GOT3 (cell line): ENCODE measurements around the gene RDH8.
"Not testable (repeated sequence)": the region's sequence is repeated elsewhere in the genome, so short reads cannot be mapped to it uniquely, and the experiment has no call there.

Experiments
- DNase-seq: peaks from one replicate; lab custom pipeline; 2025; ENCODE audit warnings: mixed read lengths; lab: John Stamatoyannopoulos, UW

Gene RDH8

GRCh38 chr19:10005632-10006334 lies 7.5 kb upstream of the RDH8 start:
- DNase-seq = no peak

- DNase-seq = no peak
Measured at GRCh38 chr19:10006335-10006708, 7.0 kb upstream of the RDH8 start.

DNA sequence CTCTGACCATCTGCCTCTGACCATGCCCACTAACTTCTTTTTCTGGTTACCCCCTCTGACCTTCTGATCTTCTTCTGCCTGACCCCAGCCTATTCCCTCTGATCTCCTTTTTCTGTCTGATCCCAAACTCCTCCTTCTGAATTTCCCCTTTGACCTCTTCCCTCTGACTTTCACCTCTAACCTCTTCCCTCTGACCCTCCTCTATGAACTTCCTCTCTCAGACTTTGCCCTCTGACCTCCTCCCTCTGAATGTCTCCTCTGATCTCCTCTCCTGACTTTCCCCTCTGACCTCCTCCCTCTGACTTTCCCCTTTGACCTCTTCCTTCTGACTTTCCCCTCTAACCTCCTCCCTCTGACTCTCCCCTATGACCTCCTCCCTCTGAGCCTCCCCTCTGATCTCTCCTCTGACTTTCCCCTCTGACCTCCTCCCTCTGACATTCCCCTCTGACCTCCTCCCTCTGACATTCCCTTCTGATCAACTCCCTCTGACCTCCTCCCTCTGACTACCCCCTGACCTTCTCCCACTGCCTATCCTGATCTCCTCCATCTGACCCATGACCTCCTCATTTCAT lies 6.4 kb upstream of the RDH8 start:
- DNase-seq = no peak

DNA sequence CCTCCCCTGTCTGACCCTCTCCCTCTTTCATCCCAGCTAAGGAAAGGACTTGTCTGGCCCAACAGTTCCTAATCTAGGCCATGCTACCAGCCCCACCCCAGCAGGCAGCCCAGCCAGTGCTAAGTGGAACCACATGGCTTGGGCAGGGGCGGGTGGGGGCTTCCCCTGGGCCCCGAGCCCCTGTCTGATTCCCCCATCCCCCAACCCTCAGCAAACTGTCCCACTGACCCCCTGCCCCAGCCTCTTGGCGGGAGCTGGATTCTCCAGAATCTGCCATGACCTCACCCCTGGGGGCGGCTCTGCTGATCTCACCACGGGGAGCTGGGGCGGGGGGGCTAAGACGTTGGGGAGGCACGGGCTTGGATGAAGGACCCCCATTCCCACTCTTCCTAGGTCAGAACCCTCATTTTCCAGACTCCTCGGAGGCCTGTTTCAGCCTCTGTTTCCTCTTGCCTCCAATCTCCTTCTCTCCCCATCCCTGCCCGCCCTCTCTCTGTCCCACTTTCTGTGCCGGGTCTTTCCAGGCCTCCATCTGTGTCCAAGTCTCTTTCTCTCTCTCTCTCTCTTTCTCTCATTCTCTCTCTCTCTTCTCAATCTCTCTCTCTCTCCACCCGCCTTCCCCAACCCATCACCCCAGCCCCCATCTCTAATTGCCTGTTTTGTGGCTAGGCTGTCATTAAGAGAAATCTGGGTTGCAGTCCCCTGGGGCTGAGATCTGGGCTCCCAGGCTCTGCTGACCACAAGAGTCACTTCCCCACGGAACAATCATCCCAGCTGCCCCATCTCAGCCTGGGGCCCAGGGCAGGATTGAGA lies 5.7 kb upstream of the RDH8 start:
- DNase-seq = no peak

DNA sequence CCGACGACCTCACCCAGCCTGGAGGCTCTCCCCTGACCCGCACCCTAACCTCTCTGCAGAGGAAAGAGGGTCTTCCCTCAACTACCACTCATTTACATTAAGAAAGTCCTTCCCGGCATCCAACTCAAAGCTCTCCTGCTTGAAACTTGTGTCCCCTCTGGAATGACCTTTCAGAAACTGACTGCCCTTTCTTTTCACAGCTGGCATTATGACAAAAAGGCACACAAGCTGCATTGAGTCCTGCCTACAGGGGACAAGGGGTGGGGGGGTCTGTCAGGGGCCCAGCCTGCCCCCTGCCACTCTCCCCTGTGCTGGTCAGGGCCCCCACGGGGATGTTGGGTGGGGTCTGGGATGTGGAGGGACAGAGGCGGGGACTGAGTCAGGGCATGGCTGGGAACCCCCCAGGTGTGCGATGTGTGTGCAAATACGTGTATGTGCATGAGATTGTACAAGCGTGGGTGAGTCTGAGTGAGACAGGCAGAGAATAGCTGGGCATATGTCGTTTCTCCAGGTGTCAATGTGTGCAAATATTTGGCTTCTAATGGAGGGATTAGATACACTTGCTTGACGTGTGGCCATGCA lies 5.0 kb upstream of the RDH8 start:
- DNase-seq = no peak

GRCh38 chr19:10009714-10010224 lies 3.5 kb upstream of the RDH8 start:
- DNase-seq = no peak

- peak; percentile 10 for DNase-seq
Measured at GRCh38 chr19:10010247-10010691, 3.0 kb upstream of the RDH8 start, which contains the start of gene COL5A3. COL5A3 (minus strand) TSS chr19:10010504; CDS start chr19:10010385, 119 bp downstream.

- no peak for DNase-seq
Measured at GRCh38 chr19:10010939-10011338, 2.3 kb upstream of the RDH8 start.

GRCh38 chr19:10011974-10012373 lies 1.3 kb upstream of the RDH8 start:
- DNase-seq = no peak

- no peak for DNase-seq
Measured at GRCh38 chr19:10013834-10014618, 743 bp downstream of the RDH8 start.

DNA sequence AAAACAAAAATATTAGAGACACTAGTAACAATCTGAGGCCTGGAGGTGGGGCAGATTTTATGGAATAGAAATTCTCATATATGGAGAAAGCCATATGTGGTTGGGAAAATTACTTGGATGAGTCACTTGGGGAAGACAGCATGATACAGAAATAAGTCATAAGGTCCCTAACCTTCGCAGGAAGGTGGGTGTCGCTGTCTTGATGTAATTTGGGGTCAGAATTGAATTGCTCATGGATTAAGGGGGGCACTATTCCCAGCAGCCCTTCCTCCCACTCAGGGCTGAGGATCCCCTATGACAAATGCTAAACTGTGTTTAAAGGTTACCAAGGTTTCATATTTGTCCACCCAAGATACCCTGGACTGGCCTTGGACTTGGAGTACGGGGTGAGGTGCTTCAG lies 5.0 kb downstream of the RDH8 start:
- no peak for DNase-seq

DNA sequence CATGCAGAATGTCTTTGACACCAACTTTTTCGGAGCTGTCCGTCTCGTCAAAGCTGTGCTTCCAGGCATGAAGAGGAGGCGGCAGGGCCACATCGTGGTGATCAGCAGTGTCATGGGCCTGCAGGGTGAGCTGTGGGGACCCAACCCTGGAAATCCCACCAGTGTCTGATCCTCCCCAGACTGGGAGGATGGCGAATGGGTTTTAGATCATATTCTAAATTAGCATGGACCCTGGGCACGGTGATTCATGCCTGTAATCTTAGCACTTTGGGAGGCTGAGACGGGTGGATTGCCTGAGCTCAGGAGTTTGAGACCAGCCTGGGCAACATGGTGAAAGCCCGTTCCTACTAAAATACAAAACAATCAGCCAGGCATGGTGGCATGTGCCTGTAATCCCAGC lies 5.5 kb downstream of the RDH8 start:
- DNase-seq = no peak

DNA sequence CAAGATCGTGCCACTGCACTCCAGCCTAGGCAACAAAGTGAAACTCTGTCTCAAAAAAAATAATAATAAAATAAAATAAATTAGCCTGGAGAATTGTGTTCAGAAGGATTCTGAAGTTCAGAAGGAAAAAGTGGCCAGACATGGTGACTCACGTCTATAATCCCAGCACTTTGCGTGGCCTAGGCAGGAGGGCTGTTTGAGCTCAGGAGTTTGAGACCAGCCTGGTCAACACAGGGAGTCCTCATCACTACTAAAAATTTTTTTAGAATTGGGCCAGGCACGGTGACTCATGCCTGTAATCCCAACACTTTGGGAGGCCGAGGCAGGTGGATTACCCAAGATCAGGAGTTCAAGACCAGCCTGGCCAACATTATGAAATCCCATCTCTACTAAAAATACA lies 6.0 kb downstream of the RDH8 start:
- DNase-seq = no peak

DNA sequence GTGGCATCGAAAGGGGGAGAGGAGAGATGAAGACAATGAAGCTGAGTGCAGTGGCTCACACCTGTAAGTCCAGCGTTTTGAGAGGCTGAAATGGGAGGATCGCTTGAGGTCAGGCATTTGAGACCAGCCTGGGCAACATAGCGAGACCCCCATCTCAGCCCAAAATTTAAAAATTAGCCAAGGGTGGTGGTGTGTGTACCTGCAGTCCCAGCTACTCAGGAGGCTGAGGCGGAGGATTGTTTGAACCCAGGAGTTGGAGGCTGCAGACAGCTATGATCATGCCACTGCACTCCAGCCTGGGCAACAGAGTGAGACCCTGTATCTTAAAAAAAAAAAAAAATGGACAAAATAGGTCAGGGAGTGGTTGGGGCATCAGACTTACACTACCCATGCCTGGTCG lies 7.6 kb downstream of the RDH8 start:
- no peak for DNase-seq

- no peak for DNase-seq
Measured at GRCh38 chr19:10021446-10021845, 8.2 kb downstream of the RDH8 start.

- DNase-seq = no peak
Measured at GRCh38 chr19:10021863-10022262, 8.6 kb downstream of the RDH8 start.

GRCh38 chr19:10023096-10023495 lies 9.8 kb downstream of the RDH8 start:
- not testable (repeated sequence) for DNase-seq

DNA sequence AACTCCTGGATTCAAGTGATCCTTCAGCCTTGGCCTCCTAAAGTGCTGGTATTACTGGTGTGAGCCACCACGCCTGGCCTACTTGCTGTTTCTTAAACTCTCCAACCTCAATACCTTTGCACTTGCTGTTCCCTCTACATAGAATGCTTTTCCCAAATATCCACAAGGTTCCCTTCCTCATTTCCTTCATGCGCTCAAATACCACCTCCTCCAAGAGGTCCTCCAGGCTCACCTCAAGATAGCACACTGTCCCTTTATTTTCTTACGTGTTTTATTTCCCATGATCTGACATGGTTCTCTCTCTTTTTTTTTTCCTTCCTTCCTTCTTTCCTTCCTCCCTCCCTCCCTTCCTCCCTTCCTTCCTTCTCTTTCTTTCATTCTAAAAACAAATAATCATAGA lies 13.5 kb downstream of the RDH8 start:
- no peak for DNase-seq

- DNase-seq = peak; percentile 70
Measured at GRCh38 chr19:10027158-10027997, 14.1 kb downstream of the RDH8 start.

GRCh38 chr19:10033614-10034013 lies 20.3 kb downstream of the RDH8 start:
- DNase-seq = no peak

DNA sequence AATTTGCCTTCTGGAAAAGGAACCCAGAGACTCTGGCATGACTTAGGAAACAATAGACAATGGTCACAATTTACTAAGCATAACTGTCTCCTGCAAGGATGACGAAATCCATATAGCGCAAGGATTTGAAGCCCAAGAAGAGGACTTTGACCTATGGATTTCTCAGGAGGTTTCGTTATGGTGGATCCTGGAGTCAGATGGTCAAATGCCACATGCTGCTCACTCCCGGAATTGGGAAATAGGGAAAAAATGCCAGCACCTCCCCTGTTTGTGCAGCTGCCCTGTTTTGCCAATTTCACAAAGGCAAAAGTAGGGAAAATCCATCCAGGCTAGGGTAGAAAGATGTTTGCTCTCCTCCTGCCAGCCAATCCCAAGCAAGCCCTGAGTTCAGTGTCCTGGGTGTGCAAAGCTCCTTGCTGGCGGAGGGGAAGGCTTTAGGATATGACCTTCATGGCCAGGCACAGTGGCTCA lies 23.4 kb downstream of the RDH8 start:
- no peak for DNase-seq
